GM19023 (cell line): ENCODE data around the gene ZNF280B.
"Not testable (repeated sequence)": the region's sequence is repeated elsewhere in the genome, so short reads cannot be mapped to it uniquely, and the experiment has no call there.

Experiments
- ATAC-seq: cut with Tn5 transposase; IDR thresholded peaks from one replicate; pipeline ENCODE4 v1.9.1; 2021; ENCODE audit warnings: mild to moderate bottlenecking, moderate library complexity; ENCODE audit not compliant: unreplicated experiment

The ZNF280B gene

GRCh38 chr22:22510833-22511232 is 2.3 kb upstream of the ZNF280B start:
- ATAC-seq: not testable (repeated sequence)

- not testable (repeated sequence) for ATAC-seq
Measured at GRCh38 chr22:22509912-22510311, 1.4 kb upstream of the ZNF280B start.

GRCh38 chr22:22507743-22508273 is 734 bp downstream of the ZNF280B start:
- ATAC-seq: no peak

GRCh38 chr22:22506736-22507135 is 1.8 kb downstream of the ZNF280B start:
- ATAC-seq: no peak

GRCh38 chr22:22498267-22498666 is 10.3 kb downstream of the ZNF280B start:
- no peak for ATAC-seq

- not testable (repeated sequence) for ATAC-seq
Measured at GRCh38 chr22:22491589-22491988, 17.0 kb downstream of the ZNF280B start.

GRCh38 chr22:22488736-22489135 is 19.8 kb downstream of the ZNF280B start:
- ATAC-seq: no peak

GRCh38 chr22:22487869-22488597 is 20.5 kb downstream of the ZNF280B start:
- no peak for ATAC-seq

- ATAC-seq: no peak
Measured at GRCh38 chr22:22487059-22487458, 21.5 kb downstream of the ZNF280B start.

GRCh38 chr22:22486132-22486899 is 22.2 kb downstream of the ZNF280B start:
- ATAC-seq: no peak

GRCh38 chr22:22485524-22485923 is 23.0 kb downstream of the ZNF280B start:
- no peak for ATAC-seq

- ATAC-seq: no peak
Measured at GRCh38 chr22:22484023-22484422, 24.5 kb downstream of the ZNF280B start.

GRCh38 chr22:22480940-22481339 is 27.6 kb downstream of the ZNF280B start:
- no peak for ATAC-seq

GRCh38 chr22:22479999-22480532 is 28.5 kb downstream of the ZNF280B start:
- ATAC-seq: no peak

GRCh38 chr22:22479116-22479515 is 29.4 kb downstream of the ZNF280B start:
- ATAC-seq: no peak

GRCh38 chr22:22478470-22478869 is 30.1 kb downstream of the ZNF280B start:
- no peak for ATAC-seq

- ATAC-seq: no peak
Measured at GRCh38 chr22:22474733-22475132, 33.8 kb downstream of the ZNF280B start.

GRCh38 chr22:22471104-22471503 is 37.4 kb downstream of the ZNF280B start:
- not testable (repeated sequence) for ATAC-seq

- no peak for ATAC-seq
Measured at GRCh38 chr22:22469527-22469926, 39.0 kb downstream of the ZNF280B start.

- ATAC-seq: not testable (repeated sequence)
Measured at GRCh38 chr22:22468794-22469469, 39.6 kb downstream of the ZNF280B start.

GRCh38 chr22:22467112-22467511 is 41.4 kb downstream of the ZNF280B start:
- no peak for ATAC-seq
